MM.1S (cell line): ENCODE data around the gene RBFOX1.

Source experiments
- DNase-seq: peaks from one replicate; pipeline ENCODE4 v3.0.0-alpha.2; 2015
- H2AFZ ChIP-seq: fragments of 300-600 bp; sonication (generic); 2 replicates; pipeline ENCODE4 v1.6.0; 2016; ENCODE audit warnings: antibody characterized with exemption, low read length
- H3F3A ChIP-seq: fragments of 300-600 bp; sonication (generic); 2 replicates; pipeline ENCODE4 v1.6.1; 2016; ENCODE audit warnings: mild to moderate bottlenecking, antibody characterized with exemption, low read length, moderate library complexity, mixed read lengths; ENCODE audit not compliant: insufficient read depth
- H3K27ac ChIP-seq: fragments of 300-600 bp; sonication (generic); 2 replicates; pipeline ENCODE4 v1.5.1; 2016; ENCODE audit warnings: mild to moderate bottlenecking, low read length
- H3K27me3 ChIP-seq: fragments of 300-600 bp; sonication (generic); replicated peaks from 2 replicates; pipeline ENCODE4 v1.6.0; 2016; ENCODE audit warnings: low read length; ENCODE audit not compliant: insufficient read depth
- H3K36me3 ChIP-seq: fragments of 300-600 bp; sonication (generic); replicated peaks from 2 replicates; pipeline ENCODE4 v1.6.1; 2016; ENCODE audit warnings: mild to moderate bottlenecking, low read length, mixed read lengths; ENCODE audit not compliant: insufficient read depth
- H3K4me1 ChIP-seq: fragments of 300-600 bp; sonication (generic); 2 replicates; pipeline ENCODE4 v1.6.1; 2016; ENCODE audit warnings: low read length, mixed read lengths
- H3K4me2 ChIP-seq: fragments of 300-600 bp; sonication (generic); 2 replicates; pipeline ENCODE4 v1.6.0; 2016; ENCODE audit warnings: low read depth, low read length
- H3K4me3 ChIP-seq: fragments of 300-600 bp; sonication (generic); 2 replicates; pipeline ENCODE4 v1.5.1; 2016; ENCODE audit warnings: low read length, mixed read lengths
- H3K79me2 ChIP-seq: fragments of 300-600 bp; sonication (generic); 2 replicates; pipeline ENCODE4 v1.6.1; 2016; ENCODE audit warnings: mixed run types, low read length, mixed read lengths
- H3K9ac ChIP-seq: fragments of 300-600 bp; sonication (generic); 2 replicates; pipeline ENCODE4 v1.6.1; 2016; ENCODE audit warnings: low read length, mixed read lengths
- H3K9me2 ChIP-seq: fragments of 300-600 bp; sonication (generic); replicated peaks from 2 replicates; pipeline ENCODE4 v1.6.1; 2016; ENCODE audit warnings: mild to moderate bottlenecking, low read length, mixed read lengths; ENCODE audit not compliant: insufficient read depth
- H3K9me3 ChIP-seq: fragments of 300-600 bp; sonication (generic); replicated peaks from 2 replicates; pipeline ENCODE4 v1.6.1; 2016; ENCODE audit warnings: mild to moderate bottlenecking, low read length, mixed read lengths; ENCODE audit not compliant: insufficient read depth
- H4K20me1 ChIP-seq: fragments of 300-600 bp; sonication (generic); 2 replicates; pipeline ENCODE4 v1.6.1; 2016; ENCODE audit warnings: mild to moderate bottlenecking, low read length, moderate library complexity, mixed read lengths; ENCODE audit not compliant: insufficient read depth
- CTCF ChIP-seq: fragments of 300-600 bp; sonication (generic); IDR thresholded peaks from 2 replicates; pipeline ENCODE4 v1.5.1; 2016; ENCODE audit warnings: antibody characterized with exemption, low read length, mixed read lengths
- EZH2 ChIP-seq: fragments of 300-600 bp; sonication (generic); optimal IDR thresholded peaks from 2 replicates; pipeline ENCODE3; 2017; ENCODE audit warnings: low read depth, mild to moderate bottlenecking, antibody characterized with exemption, low read length, mixed read lengths
- EZH2phosphoT487 ChIP-seq: fragments of 300-600 bp; sonication (generic); IDR thresholded peaks from 2 replicates; pipeline ENCODE4 v1.6.1; 2018; ENCODE audit warnings: antibody characterized with exemption, low read length

RBFOX1 gene

GRCh38 chr16:7340938-7341337 is 8.3 kb downstream of the RBFOX1 start:
- Histone ChIP-seq H3K27ac (no peak overlapping the region), H3K79me2 (no peaks in the 10 kb centered on the region), H4K20me1 (no peaks in the 10 kb centered on the region), H2AFZ (no peak overlapping the region), H3K4me3 (no peak overlapping the region), H3K4me1 (no peaks in the 10 kb centered on the region), H3K4me2 (no peak overlapping the region), H3K27me3 (no peaks in the 10 kb centered on the region), H3K9ac (no peak overlapping the region), H3K9me3 (no peaks in the 10 kb centered on the region), H3F3A (no peaks in the 10 kb centered on the region), H3K9me2 (no peaks in the 10 kb centered on the region), H3K36me3 (no peaks in the 10 kb centered on the region)
- TF ChIP-seq EZH2phosphoT487, result no peak
- no peak for TF ChIP-seq CTCF
- TF ChIP-seq EZH2, result no peak
- no peak for DNase-seq

GRCh38 chr16:7342598-7342997 is 10.0 kb downstream of the RBFOX1 start:
- Histone ChIP-seq H3K9me2 (no peaks in the 10 kb centered on the region), H3K4me3 (no peak overlapping the region), H3K9ac (no peak overlapping the region), H3K9me3 (no peaks in the 10 kb centered on the region), H3K27ac (no peak overlapping the region), H3K4me1 (no peaks in the 10 kb centered on the region), H3K36me3 (no peaks in the 10 kb centered on the region), H3K27me3 (no peaks in the 10 kb centered on the region), H3F3A (no peaks in the 10 kb centered on the region), H3K79me2 (no peaks in the 10 kb centered on the region), H3K4me2 (no peak overlapping the region), H4K20me1 (no peaks in the 10 kb centered on the region), H2AFZ (no peak overlapping the region)
- no peak for TF ChIP-seq CTCF
- no peak for TF ChIP-seq EZH2
- TF ChIP-seq EZH2phosphoT487, result no peak
- no peak for DNase-seq

- DNase-seq, result no peak
- no peaks in the 10 kb centered on the region for H3K79me2 ChIP-seq
- H3K4me1 ChIP-seq, result no peaks in the 10 kb centered on the region
- no peak overlapping the region for H3K9ac ChIP-seq
- no peaks in the 10 kb centered on the region for H3K9me3 ChIP-seq
- no peaks in the 10 kb centered on the region for H3F3A ChIP-seq
- no peak overlapping the region for H3K27ac ChIP-seq
- no peak overlapping the region for H3K4me3 ChIP-seq
- no peaks in the 10 kb centered on the region for H3K27me3 ChIP-seq
- no peaks in the 10 kb centered on the region for H4K20me1 ChIP-seq
- H3K4me2 ChIP-seq, result no peak overlapping the region
- H3K9me2 ChIP-seq, result no peaks in the 10 kb centered on the region
- no peaks in the 10 kb centered on the region for H3K36me3 ChIP-seq
- no peak overlapping the region for H2AFZ ChIP-seq
- TF ChIP-seq CTCF, result no peak
- TF ChIP-seq EZH2, result no peak
- no peak for TF ChIP-seq EZH2phosphoT487
These were observed 10.6 kb downstream of the RBFOX1 start for GRCh38 chr16:7343243-7343642.
